Measurements from ENCODE around the gene SPRR2E.

Gene SPRR2E

GRCh38 chr1:153119491-153119971 lies 25.2 kb upstream of the SPRR2E start:
- TF ChIP-seq TAF1 (IDR thresholded peaks at IDR 0.05; ENCODE audit: borderline replicate concordance, insufficient read depth, low read length) (no peak), POLR2AphosphoS5 (IDR thresholded peaks at IDR 0.05; ENCODE audit: low read depth, low read length) (no peak), SIN3A (IDR thresholded peaks at IDR 0.05; ENCODE audit: borderline replicate concordance, insufficient read depth, low read length) (no peak), FOXP2 (optimal IDR thresholded peaks at IDR 0.05; ENCODE audit: borderline replicate concordance, extremely low read depth, extremely low read length, insufficient read depth) (no peak)
- TF ChIP-seq, protein P1, sequence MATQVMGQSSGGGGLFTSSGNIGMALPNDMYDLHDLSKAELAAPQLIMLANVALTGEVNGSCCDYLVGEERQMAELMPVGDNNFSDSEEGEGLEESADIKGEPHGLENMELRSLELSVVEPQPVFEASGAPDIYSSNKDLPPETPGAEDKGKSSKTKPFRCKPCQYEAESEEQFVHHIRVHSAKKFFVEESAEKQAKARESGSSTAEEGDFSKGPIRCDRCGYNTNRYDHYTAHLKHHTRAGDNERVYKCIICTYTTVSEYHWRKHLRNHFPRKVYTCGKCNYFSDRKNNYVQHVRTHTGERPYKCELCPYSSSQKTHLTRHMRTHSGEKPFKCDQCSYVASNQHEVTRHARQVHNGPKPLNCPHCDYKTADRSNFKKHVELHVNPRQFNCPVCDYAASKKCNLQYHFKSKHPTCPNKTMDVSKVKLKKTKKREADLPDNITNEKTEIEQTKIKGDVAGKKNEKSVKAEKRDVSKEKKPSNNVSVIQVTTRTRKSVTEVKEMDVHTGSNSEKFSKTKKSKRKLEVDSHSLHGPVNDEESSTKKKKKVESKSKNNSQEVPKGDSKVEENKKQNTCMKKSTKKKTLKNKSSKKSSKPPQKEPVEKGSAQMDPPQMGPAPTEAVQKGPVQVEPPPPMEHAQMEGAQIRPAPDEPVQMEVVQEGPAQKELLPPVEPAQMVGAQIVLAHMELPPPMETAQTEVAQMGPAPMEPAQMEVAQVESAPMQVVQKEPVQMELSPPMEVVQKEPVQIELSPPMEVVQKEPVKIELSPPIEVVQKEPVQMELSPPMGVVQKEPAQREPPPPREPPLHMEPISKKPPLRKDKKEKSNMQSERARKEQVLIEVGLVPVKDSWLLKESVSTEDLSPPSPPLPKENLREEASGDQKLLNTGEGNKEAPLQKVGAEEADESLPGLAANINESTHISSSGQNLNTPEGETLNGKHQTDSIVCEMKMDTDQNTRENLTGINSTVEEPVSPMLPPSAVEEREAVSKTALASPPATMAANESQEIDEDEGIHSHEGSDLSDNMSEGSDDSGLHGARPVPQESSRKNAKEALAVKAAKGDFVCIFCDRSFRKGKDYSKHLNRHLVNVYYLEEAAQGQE (IDR thresholded peaks at IDR 0.05; ENCODE audit: insufficient read depth in 1 of 2, low read depth in 2 of 2, low read length in 2 of 2), result no peak

- TF ChIP-seq SIN3A (IDR thresholded peaks at IDR 0.05; ENCODE audit: borderline replicate concordance, insufficient read depth, low read length) (no peak), POLR2AphosphoS5 (IDR thresholded peaks at IDR 0.05; ENCODE audit: low read depth, low read length) (no peak), FOXP2 (optimal IDR thresholded peaks at IDR 0.05; ENCODE audit: borderline replicate concordance, extremely low read depth, extremely low read length, insufficient read depth) (no peak), TAF1 (IDR thresholded peaks at IDR 0.05; ENCODE audit: borderline replicate concordance, insufficient read depth, low read length) (no peak)
- TF ChIP-seq, protein P1 (IDR thresholded peaks at IDR 0.05; ENCODE audit: insufficient read depth in 1 of 2, low read depth in 2 of 2, low read length in 2 of 2), result no peak
Observed at GRCh38 chr1:153113416-153113815, 19.1 kb upstream of the SPRR2E start, which contains the start of gene SPRR2F. Gene SPRR2F, minus strand, starts transcription at chr1:153113516. Its CDS starts 783 bp downstream, at chr1:153112733.

DNA sequence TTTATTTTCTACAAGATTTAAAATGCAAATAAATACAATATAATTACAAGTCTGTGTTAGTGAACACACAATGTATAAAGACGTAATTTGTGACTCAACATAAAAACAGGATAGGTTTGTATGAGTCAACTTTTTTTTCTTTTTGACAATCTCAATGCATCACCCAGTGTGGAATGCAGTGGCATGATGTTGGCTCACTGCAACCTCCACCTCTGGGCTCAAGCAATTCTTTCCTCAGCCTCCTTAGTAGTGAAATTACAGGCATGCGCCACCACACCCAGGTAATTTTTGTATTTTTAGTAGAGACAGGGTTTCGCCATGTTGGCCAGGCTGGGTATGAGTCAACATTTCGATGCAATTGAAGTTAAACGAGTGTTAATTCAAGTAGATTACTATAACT lies 5.9 kb upstream of the SPRR2E start:
- TF ChIP-seq, protein P1 (IDR thresholded peaks at IDR 0.05; ENCODE audit: insufficient read depth in 1 of 2, low read depth in 2 of 2, low read length in 2 of 2), result no peak
- TF ChIP-seq SIN3A (IDR thresholded peaks at IDR 0.05; ENCODE audit: borderline replicate concordance, insufficient read depth, low read length), result no peak
- no peak for TF ChIP-seq POLR2AphosphoS5 (IDR thresholded peaks at IDR 0.05; ENCODE audit: low read depth, low read length)
- no peak for TF ChIP-seq TAF1 (IDR thresholded peaks at IDR 0.05; ENCODE audit: borderline replicate concordance, insufficient read depth, low read length)
- no peak for TF ChIP-seq FOXP2 (optimal IDR thresholded peaks at IDR 0.05; ENCODE audit: borderline replicate concordance, extremely low read depth, extremely low read length, insufficient read depth)

DNA sequence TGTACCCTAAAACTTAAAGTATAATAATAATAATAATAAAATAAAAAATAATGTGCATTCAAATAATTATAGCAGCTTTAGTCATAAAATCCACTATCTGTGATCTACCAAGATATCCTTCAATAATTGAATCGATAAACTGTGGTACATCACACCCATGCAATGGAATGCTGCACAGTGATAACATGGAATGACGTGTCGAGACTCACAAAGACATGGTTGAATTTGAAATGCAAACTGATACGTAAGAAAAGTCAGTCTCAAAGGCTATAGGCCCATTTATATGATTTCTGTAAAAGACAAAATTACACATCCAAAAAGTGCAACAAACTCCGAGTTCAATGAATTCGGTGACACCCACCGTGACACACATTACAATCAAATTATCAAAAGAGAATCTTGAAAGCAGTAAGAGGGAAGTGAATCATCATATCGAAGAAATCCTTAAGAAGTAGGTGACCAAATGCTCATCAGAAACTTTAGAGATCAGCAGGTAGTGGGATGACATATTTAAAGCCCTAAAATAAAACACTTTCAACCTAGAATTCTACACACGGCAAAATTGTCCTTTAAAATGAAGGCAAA lies 5.2 kb upstream of the SPRR2E start:
- no peak for TF ChIP-seq FOXP2 (optimal IDR thresholded peaks at IDR 0.05; ENCODE audit: borderline replicate concordance, extremely low read depth, extremely low read length, insufficient read depth)
- TF ChIP-seq TAF1 (IDR thresholded peaks at IDR 0.05; ENCODE audit: borderline replicate concordance, insufficient read depth, low read length), result no peak
- TF ChIP-seq, protein P1 (IDR thresholded peaks at IDR 0.05; ENCODE audit: insufficient read depth in 1 of 2, low read depth in 2 of 2, low read length in 2 of 2), result no peak
- no peak for TF ChIP-seq SIN3A (IDR thresholded peaks at IDR 0.05; ENCODE audit: borderline replicate concordance, insufficient read depth, low read length)
- TF ChIP-seq POLR2AphosphoS5 (IDR thresholded peaks at IDR 0.05; ENCODE audit: low read depth, low read length), result no peak
